Measurements from ENCODE around the gene MAOB.

MAOB gene

GRCh38 chrX:43876680-43877079, 5.6 kb downstream of the MAOB start (continued):
- TF ChIP-seq PRDM2 (tag by site-specific recombination; IDR thresholded peaks at IDR 0.05; ENCODE audit: borderline replicate concordance) (no peak), ZNF335 (tag by site-specific recombination; conservative IDR thresholded peaks at IDR 0.05) (no peak)

- Histone ChIP-seq H3K36me3 (ENCODE audit: control insufficient read depth in 2 of 2, insufficient read depth in 1 of 2, low read length in 2 of 2) (no peaks in the 10 kb centered on the region), H3K4me3 (ENCODE audit: low read depth, low read length) (no peak overlapping the region), H3K4me1 (ENCODE audit: control insufficient read depth, insufficient read depth, low read length) (no peaks in the 10 kb centered on the region), H3K27ac (ENCODE audit: extremely low read depth, low read depth, low read length) (no peak overlapping the region), H3K9me3 (ENCODE audit: control insufficient read depth, insufficient read depth, low read depth, low read length) (no peaks in the 10 kb centered on the region)
- ChIA-PET CTCF (interaction anchor here (0.6 kb wide), 1 partner anchor 352 kb away, joined by 4 read pairs; no protein-coding TSS in a partner anchor), POLR2A (no interaction called here)
- TF ChIP-seq ZNF792 (tag by site-specific recombination; IDR thresholded peaks at IDR 0.05) (no peak), ZNF677 (tag by site-specific recombination; IDR thresholded peaks at IDR 0.05) (no peak), ZNF510 (tag by site-specific recombination; IDR thresholded peaks at IDR 0.05; ENCODE audit: insufficient replicate concordance) (no peak), ZNF341 (tag by site-specific recombination; IDR thresholded peaks at IDR 0.05; ENCODE audit: low read depth) (no peak), ZSCAN18 (tag by site-specific recombination; IDR thresholded peaks at IDR 0.05) (no peak), OVOL3 (tag by site-specific recombination; IDR thresholded peaks at IDR 0.05) (no peak)
Observed at GRCh38 chrX:43870758-43871419, 11.4 kb downstream of the MAOB start.

- POLR2A ChIA-PET, result no interaction called here
Observed at GRCh38 chrX:43870011-43870410, 12.2 kb downstream of the MAOB start.

GRCh38 chrX:43868791-43869190, 13.5 kb downstream of the MAOB start:
- Histone ChIP-seq H3K4me1 (ENCODE audit: control insufficient read depth, insufficient read depth, low read length) (no peaks in the 10 kb centered on the region), H3K9me3 (ENCODE audit: control insufficient read depth, insufficient read depth, low read depth, low read length) (no peaks in the 10 kb centered on the region), H3K36me3 (ENCODE audit: control insufficient read depth in 2 of 2, insufficient read depth in 1 of 2, low read length in 2 of 2) (no peaks in the 10 kb centered on the region), H3K4me3 (ENCODE audit: low read depth, low read length) (no peak overlapping the region), H3K27ac (ENCODE audit: extremely low read depth, low read depth, low read length) (no peak overlapping the region)
- TF ChIP-seq TRIM28 (IDR thresholded peaks at IDR 0.05; ENCODE audit: borderline replicate concordance, low read length), result peak; percentile 43; the same call in 1 of the 2 replicates
- TF ChIP-seq ZIC2 (tag by site-specific recombination; IDR thresholded peaks at IDR 0.05), result no peak
- POLR2A ChIA-PET, result no interaction called here
- CTCF ChIA-PET, result no interaction called here

More at GRCh38 chrX:43870011-43870410, 12.2 kb downstream of the MAOB start:
- H3K27ac ChIP-seq (ENCODE audit: extremely low read depth, low read depth, low read length), result no peak overlapping the region
- no peak overlapping the region for H3K4me3 ChIP-seq (ENCODE audit: low read depth, low read length)
- H3K9me3 ChIP-seq (ENCODE audit: control insufficient read depth, insufficient read depth, low read depth, low read length), result no peaks in the 10 kb centered on the region
- no peaks in the 10 kb centered on the region for H3K36me3 ChIP-seq (ENCODE audit: control insufficient read depth in 2 of 2, insufficient read depth in 1 of 2, low read length in 2 of 2)
- CTCF ChIA-PET, result interaction anchor here (0.6 kb wide), 3 partner anchors 9 to 353 kb away, joined by 3 to 4 read pairs (median 3); no protein-coding TSS in a partner anchor
- no peak for TF ChIP-seq KLF10 (tag by site-specific recombination; IDR thresholded peaks at IDR 0.05)
- no peak for TF ChIP-seq ZNF677 (tag by site-specific recombination; IDR thresholded peaks at IDR 0.05)
- TF ChIP-seq ZNF830 (tag by site-specific recombination; IDR thresholded peaks at IDR 0.05; ENCODE audit: low read depth), result no peak
- H3K4me1 ChIP-seq (ENCODE audit: control insufficient read depth, insufficient read depth, low read length), result no peaks in the 10 kb centered on the region
